ENCODE measurements around the gene DDX20. TPM values are rescaled to one million over a fixed set of nuclear protein-coding genes. Genes with fewer than 3 reads are reported as not detected.
"Not testable (repeated sequence)": the region's sequence is repeated elsewhere in the genome, so short reads cannot be mapped to it uniquely, and the experiment has no call there.

DDX20 gene
- total RNA-seq, 1 donor from 2014 or later, result 13.7 TPM

- no peak for DNase-seq (ENCODE audit: low read depth in 2 of 2)
These were observed 33.4 kb downstream of the DDX20 start for GRCh38 chr1:111789142-111789541.

- DNase-seq (ENCODE audit: low read depth in 2 of 2), result no peak
These were observed 34.1 kb downstream of the DDX20 start for GRCh38 chr1:111789666-111790316.

- DNase-seq (ENCODE audit: low read depth in 2 of 2), result no peak
These were observed 36.1 kb downstream of the DDX20 start for GRCh38 chr1:111791776-111792175.

GRCh38 chr1:111792249-111792648 lies 36.5 kb downstream of the DDX20 start:
- DNase-seq (ENCODE audit: low read depth in 2 of 2), result peak in 1 of 2 donors; percentile 1

GRCh38 chr1:111793923-111794322 lies 38.2 kb downstream of the DDX20 start:
- no peak for DNase-seq (ENCODE audit: low read depth in 2 of 2)

GRCh38 chr1:111795401-111795800 lies 39.7 kb downstream of the DDX20 start:
- DNase-seq (ENCODE audit: low read depth in 2 of 2), result no peak

- no peak for DNase-seq (ENCODE audit: low read depth in 2 of 2)
These were observed 42.9 kb downstream of the DDX20 start for GRCh38 chr1:111798580-111798979.

- DNase-seq (ENCODE audit: low read depth in 2 of 2), result not testable (repeated sequence)
These were observed 44.0 kb downstream of the DDX20 start for GRCh38 chr1:111799722-111800121.

- no peak for DNase-seq (ENCODE audit: low read depth in 2 of 2)
These were observed 45.6 kb downstream of the DDX20 start for GRCh38 chr1:111801071-111801850.

GRCh38 chr1:111802110-111802509 lies 46.4 kb downstream of the DDX20 start:
- no peak for DNase-seq (ENCODE audit: low read depth in 2 of 2)

- no peak for DNase-seq (ENCODE audit: low read depth in 2 of 2)
These were observed 47.3 kb downstream of the DDX20 start for GRCh38 chr1:111802984-111803383.

- DNase-seq (ENCODE audit: low read depth in 2 of 2), result no peak
These were observed 48.2 kb downstream of the DDX20 start for GRCh38 chr1:111803951-111804350.

GRCh38 chr1:111804776-111805175 lies 49.1 kb downstream of the DDX20 start:
- DNase-seq (ENCODE audit: low read depth in 2 of 2), result no peak

- no peak for DNase-seq (ENCODE audit: low read depth in 2 of 2)
These were observed 49.5 kb downstream of the DDX20 start for GRCh38 chr1:111805251-111805650.

- no peak for DNase-seq (ENCODE audit: low read depth in 2 of 2)
These were observed 56.2 kb downstream of the DDX20 start for GRCh38 chr1:111811891-111812290.

- DNase-seq (ENCODE audit: low read depth in 2 of 2), result no peak
These were observed 56.6 kb downstream of the DDX20 start for GRCh38 chr1:111812306-111812705.

GRCh38 chr1:111813440-111814304 lies 58.0 kb downstream of the DDX20 start:
- peak in 1 of 2 donors; percentile 18 for DNase-seq (ENCODE audit: low read depth in 2 of 2)

- no peak for DNase-seq (ENCODE audit: low read depth in 2 of 2)
These were observed 58.6 kb downstream of the DDX20 start for GRCh38 chr1:111814305-111814628.

GRCh38 chr1:111814642-111815041 lies 58.9 kb downstream of the DDX20 start:
- no peak for DNase-seq (ENCODE audit: low read depth in 2 of 2)

All from lung microvascular endothelial cell (primary cell).